GM19238 (cell line): Measurements from ENCODE around the gene SH3GL3.

Experiments used
- DNase-seq: peaks from one replicate; pipeline ENCODE4 v3.0.0; 2011; ENCODE audit warnings: low spot score; ENCODE audit not compliant: insufficient read length

The SH3GL3 gene

DNA sequence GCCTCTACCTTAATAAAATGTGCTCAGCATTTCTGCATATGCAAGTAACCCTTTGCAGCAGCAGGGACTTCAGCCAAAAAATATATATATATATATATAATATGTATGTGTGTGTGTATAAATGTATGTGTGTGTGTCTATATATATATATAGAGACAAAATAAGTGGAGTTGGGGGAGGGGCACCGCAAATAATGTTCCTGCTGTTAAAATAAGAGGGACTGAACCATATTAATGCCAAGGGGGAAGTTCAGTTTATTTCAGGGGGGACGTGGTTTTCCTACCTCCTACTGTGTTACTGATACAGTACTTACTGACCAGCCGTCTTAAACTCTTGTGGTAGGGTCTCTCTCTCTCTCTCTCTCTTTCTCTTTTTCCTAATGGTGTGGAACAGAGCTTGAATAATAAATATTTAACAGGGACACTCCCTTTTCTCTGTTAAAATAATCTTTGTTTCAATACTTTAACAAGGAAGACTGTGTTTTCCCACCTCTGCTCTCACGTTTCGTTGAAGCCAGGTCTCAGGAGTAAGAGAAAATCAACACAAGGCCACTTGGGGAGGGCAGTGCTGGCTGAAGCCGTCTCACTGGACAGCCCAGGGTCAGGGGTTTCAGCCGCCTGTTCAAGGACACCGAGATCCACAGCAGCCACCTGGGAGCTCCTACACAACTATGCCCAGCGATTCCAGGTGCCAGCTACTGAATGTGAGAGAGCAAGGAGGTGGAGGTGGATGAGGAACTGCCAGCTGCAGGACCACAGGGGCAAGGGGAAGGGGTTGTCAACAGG, 164.0 kb downstream of the SH3GL3 start:
- no peak for DNase-seq

DNA sequence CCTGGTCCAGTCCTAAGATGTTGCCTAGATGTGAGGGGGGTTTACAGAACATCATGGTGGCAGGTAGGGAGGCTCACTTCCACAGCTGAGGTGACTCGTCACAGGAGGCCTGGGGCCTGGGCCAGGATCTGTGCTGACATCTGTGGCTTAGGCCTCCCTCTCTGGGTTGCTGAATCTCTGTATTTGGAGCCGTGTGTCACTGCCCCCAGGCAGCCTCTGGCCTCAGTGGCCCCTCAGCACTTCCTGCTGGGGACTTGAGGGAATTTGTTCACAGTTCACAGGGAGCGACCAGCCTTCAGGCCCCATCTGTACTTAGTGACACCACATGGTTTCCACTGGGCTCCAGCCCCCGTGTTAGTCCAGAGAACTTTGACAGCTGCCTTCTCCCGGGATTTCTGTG, 165.1 kb downstream of the SH3GL3 start:
- no peak for DNase-seq

DNA sequence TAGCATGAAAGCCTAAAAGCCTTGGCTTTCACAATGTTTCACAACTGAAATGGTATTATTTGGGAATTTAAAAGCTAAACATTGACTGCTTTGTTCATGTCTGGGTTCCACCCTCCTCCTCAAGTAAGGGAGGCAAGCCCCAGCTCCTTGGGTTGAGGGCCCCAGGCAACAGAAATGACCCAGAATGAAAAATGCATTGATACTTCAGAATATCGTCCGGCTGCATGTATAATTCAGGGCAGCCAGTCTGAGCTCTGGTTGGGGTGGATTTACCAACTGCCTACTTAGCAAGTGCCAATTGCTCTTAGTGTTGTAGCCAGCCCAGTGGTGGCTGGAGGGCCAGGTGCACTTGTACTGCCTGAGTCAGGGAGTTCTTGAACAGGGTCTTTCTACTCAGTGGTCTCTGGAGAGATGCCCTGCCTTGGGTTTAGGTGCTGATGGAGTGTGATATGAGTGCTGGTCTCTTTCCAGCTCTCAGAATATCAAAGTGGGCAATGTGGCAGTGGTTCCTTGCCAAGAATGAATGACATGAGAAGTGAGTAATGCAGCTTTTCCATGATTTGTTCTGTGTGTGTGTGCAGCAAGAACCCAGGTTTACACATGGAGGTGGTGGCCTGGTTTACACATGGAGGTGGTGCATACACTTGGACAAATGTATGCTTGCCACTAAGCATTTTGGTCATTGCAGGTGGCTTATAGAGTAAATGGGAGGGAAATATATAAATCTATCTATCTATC, 165.9 kb downstream of the SH3GL3 start:
- no peak for DNase-seq

DNA sequence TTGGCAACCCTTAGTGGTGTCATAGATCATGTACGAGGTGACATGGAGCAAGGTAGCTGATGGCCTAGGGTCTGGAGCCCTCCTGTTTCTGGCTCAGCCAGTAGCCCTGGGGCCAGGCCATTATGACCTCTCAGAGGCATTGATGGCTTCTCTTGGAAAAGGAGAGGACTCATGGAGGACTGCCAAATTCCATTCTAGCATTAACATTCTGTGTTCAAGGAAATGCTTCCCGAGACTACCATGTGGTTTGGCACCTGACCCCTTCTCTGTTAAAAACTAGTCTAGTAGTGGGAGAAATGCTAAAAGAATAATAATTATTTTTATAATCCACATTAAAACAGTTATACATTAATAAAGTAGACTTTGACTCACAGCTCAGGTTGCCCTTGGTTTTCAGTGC, 166.6 kb downstream of the SH3GL3 start:
- no peak for DNase-seq

DNA sequence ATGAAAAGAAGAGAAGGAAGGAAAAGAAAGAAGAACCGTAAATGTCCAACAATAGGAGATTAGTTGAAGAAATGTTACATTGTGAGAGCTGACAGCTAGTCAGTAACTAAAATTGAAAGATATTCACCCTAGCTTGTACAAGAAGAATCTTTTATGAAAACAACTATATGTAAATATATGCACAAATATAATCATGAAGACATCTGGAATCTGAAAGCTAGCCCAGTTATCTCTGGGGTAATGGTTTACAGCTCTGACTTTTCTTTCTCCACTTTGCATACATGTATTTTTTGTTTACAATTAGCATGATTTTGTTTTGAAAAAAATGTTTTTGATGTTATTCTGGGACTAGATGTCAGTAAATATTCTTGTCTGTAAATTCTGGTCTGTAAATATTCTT, 169.7 kb downstream of the SH3GL3 start:
- no peak for DNase-seq

DNA sequence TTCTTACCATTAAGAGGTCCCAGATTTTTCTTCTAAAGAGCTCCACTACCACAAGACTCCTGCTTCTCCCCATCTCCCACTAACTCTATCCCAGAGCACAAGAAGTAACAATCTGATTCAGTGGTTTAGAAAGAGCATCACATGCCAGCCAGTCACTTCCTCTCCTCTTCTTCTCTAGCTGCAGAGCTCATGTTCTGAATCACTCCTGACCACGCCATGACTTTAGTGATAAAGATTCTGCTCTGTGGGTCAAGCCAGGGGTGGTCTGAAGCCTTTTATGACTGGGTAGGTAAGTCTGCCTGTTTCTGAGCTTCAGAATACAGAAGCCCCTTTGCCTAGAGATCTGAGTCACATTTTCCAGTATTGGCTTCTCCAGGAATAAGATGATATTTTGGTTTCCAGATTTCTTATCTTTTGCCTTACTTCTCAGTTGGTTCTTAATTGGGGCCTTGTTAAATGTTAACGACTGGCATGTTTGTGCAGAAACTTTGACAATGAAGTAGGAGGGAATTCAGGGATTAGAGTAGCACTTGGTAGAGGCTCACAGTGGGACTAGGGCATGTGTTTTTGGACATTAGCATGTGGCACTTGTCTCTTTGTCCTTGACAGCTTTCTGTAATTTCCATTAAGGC, 179.1 kb downstream of the SH3GL3 start:
- no peak for DNase-seq

DNA sequence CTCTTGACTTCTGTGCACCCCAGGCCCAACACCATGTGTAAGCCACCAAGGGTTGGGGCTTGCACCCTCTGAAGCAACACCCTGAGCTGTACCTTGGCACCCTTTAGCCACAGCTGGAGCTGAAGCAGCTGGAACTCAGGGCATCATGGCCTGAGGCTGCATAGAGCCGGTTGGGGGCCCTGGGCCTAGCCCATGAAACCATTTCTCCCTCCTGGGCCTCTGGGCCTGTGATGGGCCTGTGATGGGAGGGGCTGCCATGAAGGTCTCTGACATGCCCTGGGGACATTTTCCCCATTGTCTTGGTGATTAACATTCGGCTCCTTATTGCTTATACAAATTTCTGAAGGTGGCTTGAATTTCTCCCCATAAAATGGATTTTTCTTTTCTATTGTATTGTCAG, 184.4 kb downstream of the SH3GL3 start:
- DNase-seq, result no peak

DNA sequence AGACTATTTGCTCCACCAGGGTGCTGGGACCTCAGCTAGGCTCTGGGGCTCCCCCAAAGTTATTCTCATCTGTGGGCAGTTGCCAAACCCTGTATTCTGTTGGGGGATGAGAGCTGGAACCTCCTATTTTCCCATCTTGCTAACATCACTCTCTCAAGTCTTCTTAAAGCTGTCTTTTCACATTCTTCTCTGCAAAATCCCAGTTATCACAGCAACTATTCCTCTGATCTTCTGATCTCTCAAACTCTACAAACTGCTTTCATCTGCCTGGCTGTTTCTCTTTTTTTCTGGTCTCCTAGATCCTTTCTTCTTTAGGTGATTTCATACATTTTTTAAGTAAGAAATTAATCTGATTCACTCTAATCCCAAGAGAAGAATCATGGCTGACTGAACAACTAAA, 196.1 kb downstream of the SH3GL3 start:
- no peak for DNase-seq

DNA sequence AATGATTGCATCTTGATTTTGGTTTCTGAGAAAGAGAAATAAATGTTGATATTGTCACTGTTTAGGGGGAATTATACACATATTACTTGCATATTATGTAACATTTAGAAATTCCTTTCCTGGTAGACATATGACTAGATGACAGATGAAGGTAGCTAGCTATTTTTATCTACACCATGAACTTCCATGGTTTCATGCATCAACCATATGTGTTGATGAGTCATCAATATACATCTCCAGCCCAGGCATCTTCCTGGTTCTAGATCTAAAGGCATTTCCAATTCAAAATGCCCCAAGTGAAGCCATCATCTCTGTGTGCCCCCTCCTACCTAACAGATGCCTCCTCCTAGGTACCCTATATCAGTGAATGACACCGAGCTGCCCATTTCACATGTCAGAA, 197.3 kb downstream of the SH3GL3 start:
- DNase-seq, result no peak

DNA sequence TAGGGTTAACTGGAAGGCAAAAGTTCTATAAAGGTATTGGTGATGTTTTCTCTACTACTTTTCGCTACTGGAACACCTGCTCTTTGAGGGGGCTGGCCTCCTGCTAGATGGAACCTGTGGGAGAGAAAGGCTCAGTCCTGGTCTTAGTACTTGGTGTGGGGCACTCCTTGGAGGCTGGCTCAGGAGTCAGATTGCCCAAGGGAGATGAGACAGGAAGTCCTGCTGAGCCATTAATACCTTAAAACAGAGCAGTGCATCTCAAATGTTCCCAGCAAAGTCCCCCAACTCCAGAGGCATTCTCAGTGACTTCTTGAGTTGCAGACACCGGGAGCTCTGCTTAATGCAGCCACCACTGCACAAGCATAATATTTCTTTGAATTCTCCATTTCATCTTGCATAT, 203.7 kb downstream of the SH3GL3 start:
- DNase-seq, result no peak

DNA sequence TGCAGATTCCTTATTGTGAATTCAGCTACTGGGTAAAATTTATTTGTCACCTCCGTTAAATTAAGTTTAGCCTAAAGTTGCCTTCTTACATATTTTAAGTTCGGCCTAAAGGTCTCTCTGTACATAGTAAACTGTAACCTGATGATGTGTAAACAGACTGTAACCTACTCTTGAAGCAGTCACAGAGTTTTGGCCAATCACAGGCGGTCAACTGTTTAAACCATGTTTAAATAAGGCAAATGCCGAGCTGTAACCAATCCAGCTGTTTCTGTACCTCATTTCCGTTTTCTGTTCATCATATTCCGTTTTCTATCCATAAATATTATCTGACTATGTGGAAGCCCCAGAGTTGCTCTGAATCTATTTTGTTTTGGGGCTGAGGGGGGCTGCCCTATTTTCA, 204.4 kb downstream of the SH3GL3 start:
- no peak for DNase-seq

DNA sequence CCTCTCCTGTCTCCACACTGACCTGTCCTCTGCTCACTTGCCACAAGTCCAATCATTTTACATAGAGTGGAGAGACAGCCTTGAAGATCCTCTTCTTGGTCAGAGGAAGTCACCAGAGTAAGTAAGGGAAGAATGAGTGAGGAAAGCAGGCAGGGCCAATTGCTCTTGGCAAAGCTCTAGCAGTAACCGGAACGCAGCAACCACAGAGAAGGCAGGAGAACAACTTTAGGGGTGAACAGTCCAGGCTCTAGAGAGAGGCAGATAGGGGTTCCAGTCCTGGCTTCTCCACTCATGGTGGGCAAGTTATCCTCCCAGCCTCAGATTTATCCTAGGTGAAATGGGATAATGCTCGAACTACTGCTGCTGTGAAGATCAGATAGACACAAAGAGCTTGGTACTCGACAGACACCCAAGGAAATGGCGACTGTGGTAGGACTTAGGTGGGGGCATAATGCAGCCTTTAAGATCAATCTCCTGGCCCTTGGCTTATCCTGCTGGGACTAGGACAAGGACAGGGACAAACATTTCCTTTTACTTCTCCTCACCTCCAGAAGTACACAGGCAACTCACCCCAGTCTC, 205.6 kb downstream of the SH3GL3 start:
- no peak for DNase-seq

DNA sequence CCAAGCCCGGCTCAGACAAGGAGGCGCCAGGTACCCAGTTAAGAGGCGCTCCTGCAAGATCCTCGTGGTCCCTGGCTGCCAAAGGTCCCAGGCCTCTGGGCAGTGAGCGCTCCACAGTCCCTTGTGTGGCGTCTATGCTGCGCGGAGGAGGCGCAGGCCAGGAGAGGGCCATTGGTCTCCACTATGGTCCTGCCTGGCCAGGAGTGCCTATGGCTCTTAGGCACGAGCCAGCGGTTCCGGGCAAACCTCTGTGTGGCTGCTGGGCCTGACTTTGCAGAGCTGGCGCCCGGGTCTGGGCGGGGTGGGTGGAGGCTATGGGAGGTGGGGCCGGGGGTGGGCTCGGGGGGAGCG, 206.1 kb downstream of the SH3GL3 start:
- no peak for DNase-seq

DNA sequence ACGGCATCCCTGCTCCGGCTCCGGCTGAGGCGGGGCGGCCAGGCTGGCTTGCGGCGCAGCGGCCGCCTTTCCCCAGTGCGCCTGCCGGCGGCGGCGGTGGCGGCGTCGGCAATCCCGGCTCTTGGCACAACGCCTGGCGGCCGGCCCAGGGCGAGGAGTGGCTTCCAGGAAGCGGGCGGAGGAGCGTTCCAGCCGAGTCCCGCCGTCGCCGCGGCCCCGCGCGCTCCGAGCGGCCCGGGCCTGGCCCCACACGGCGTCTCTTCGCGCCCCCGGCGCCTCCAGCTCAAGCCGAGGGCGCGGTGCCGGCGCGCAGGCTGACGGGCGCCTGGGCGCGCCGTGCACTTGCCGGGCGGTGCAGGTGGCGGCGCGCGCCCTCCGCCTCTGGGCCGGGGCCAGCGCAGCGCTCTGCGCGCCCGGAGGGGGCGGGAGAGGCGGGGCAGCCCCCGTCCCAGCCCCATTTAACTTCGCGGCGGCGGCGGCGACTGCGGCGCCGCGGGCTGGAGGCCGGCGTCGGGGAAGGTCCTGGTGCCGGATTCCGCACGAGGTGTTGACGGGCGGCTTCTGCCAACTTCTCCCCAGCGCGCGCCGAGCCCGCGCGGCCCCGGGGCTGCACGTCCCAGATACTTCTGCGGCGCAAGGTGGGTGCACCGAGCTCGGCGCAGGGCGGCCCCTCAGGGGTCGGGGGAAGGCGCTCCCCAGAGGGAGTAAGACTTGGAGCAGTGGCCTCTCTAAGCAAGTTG, 206.7 kb downstream of the SH3GL3 start, which contains the start of gene ADAMTSL3:
ADAMTSL3 (plus strand) TSS at position 485 of the 740 bp plus-strand sequence. CDS start 1,639 bp downstream, outside the sequence.
- DNase-seq, result no peak

DNA sequence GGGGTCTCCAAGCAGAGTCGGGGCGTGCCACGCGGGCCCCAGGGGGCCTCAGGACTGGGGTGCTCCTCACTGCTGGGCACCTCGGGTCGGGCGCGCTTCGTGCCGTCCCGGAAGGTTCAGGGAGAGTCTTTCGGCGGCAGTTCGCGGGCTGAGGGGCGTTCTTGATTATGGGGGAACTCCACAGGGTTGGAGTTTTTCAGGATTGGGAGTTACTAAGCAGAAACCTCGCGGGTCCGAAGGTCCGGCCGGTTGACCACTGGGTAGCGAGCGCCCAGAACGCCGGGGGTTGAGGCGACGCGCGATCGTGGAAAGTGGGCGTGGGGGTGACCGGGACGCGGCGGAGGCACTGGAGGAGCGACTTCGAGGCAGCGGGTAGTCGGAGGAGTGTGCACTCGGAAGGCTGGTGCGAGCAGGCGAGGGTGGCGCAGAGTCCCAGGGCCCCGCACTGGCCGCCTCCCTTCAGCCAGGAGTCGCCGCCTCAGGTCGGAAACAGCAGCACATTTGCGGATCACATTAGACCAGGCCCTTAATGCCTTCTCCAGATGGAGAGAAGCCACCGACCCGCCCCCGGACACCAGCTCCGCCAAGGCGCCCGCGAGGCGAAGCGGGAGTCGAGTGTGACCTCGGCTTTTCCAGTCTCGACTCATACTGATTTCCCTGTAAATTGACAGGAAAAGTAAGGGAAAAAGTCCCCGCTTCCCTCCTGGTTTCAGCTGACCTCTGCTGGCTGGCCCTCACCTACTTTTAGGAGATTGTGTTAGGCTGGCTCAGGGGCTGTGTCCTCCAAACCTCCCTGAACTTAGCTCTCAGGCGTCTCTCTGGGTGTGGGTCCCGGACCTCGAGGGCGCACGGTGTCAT, 207.5 kb downstream of the SH3GL3 start:
- no peak for DNase-seq

DNA sequence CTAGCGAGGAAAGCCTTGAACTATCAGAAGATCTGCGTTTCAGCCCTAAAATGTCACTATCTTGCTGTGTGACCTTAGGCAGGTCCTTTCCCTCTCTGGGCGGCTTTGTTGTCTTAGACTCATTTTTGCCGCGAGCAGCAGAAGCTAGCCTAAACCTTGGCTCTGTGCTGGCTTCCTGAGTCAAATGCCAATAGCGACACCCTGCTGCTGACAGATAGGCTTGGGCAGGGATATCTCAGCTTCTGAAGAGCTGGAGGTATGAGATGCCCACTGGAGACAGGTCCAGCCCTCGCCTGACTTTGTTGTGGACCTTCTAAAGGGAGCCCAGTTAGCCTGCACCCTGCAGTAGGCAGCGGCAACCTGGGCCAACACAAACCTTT, 208.1 kb downstream of the SH3GL3 start:
- no peak for DNase-seq

DNA sequence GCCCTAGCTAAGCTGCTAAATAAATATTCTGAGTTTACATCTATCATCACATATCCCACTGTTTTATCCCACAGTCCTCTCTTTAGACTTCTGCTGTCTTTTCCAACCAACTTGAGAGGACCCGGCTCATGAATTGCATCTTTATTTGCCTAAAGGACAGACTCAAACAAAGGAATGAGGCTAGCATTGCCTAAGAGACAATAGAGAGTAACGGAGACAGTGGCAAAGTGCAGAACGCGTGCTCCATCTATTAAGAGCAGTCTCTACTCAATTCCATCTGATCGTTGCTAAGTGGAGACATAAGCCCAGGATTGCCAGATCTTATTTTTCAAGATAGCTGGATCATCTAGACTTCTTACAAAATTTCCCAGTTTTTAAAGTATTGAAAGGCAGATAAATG, 209.1 kb downstream of the SH3GL3 start:
- DNase-seq, result no peak

DNA sequence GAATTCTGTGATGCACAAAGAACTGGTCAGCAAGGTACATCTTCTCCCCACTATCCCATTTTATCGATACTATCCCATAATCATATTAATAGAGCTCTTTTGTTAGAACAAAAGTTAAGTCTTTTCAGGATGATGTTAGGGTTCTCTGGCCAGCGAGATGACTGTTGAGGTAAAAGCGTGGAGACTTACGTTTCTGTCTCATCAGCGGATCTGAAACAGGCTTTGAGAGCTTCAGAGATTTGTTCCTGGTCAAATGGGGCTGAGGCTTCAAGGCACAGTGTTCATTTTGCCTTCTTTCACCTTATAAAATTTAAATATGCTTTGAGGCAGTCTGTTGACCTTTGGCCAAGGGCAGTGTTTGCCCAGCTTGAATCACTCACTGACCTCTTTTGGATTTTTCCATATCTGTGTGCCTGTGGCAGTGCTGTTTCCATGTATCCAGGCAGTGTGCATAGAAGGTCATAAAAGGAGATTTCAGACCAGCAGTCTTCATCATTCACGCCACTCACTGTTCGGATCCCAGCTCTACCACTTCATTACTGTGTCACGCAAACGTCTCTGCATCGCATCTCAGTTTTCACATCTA, 209.9 kb downstream of the SH3GL3 start:
- DNase-seq, result no peak

DNA sequence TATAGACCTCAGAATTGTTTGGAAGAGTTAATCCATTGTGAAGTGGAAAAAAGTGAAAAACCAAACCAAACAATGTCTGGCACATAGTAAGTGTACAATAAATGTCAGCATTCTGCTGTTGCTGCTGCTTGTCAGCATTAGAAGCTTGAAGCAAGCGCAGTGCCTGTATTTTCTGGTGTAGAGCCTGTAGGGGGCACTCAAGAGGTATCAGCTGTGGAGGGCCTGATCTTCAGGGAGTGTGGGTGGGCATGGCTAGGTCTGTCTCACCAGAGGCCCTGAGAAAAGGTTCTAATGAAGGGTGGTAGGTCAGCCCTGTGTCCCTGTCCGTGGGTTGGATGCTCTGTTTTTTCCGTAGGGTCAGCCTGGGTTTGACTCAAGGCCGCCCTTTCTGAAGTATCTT, 210.4 kb downstream of the SH3GL3 start:
- DNase-seq, result no peak
